Measurements from ENCODE around the gene ZNF57.
"Not testable (repeated sequence)": the region's sequence is repeated elsewhere in the genome, so short reads cannot be mapped to it uniquely, and the experiment has no call there.

Gene ZNF57

DNA sequence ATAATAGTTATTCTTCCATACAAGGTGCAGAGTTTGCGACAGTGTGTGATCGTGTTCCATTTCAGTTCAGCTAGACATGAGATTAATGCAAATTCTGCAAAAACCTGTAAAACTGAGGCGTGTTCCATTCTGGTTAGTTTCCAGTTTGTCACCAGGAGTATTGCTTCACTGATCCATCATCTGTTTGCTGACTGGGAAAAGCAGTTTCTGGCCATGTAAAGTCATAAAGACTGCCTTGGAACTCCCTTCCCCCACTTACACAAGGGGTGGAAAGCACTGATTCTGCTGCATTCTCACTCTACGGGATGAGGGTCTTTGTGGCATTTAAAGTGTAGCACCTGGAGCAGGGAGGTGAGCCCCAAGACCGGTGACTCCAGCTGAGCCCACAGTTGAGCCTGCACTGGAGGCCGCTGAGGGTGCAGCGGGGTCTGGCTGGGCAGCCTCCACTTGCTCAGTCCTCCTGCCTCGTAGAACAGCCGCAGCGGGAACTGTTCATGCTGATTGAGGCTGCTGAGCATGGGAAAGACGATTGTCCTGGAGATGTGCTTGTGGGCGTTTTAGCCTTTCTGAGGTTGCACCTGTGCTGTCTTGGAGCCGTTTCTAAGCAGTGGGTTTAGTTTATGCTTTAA lies 2.0 kb downstream of the ZNF57 start:
- no peak for DNase-seq

DNA sequence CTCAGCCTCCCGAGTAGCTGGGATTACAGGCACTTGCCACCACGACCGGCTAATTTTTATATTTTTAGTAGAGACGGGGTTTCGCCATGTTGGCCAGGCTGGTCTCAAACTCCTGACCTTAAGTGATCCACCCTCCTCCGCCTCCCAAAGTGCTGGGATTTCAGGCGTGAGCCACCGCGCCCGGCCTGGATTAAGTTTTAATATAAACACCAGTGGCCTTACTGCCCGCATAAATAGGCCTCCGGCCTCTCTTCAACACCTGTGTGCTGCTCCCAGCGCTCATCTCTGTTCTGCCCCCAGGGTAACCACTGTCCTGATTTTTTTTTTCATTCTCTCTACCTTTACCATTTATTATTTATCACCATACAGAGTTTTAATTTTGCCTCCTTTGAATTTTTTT lies 2.6 kb downstream of the ZNF57 start:
- DNase-seq: not testable (repeated sequence)

DNA sequence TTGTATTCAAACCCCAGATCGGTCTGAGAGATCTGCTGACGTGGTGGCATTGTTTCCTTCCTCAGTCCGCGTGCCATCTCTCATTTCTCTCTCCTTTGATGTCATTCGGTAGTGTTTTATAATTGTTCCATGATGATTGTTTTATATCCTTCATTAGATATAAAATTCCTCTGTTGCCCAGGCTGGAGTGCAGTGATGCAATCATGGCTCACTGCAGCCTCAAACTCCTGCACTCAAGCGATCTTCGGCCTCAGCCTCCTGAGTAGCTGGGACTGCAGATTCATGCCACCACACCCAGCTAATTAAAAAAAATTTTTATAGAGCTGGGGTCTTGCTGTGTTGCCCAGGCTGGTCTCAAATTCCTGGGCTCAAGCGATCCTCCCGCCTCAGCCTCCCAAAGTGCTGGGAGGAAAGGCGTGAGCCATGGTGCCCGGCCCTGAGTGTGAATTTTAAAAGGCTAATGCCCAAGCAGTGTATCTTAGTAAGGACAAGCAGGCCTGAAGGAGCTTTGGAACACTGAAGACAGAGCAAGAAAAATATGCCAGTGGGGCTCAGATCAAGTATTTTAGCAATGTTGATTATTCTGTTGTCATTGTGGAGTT lies 5.3 kb downstream of the ZNF57 start:
- no peak for DNase-seq

DNA sequence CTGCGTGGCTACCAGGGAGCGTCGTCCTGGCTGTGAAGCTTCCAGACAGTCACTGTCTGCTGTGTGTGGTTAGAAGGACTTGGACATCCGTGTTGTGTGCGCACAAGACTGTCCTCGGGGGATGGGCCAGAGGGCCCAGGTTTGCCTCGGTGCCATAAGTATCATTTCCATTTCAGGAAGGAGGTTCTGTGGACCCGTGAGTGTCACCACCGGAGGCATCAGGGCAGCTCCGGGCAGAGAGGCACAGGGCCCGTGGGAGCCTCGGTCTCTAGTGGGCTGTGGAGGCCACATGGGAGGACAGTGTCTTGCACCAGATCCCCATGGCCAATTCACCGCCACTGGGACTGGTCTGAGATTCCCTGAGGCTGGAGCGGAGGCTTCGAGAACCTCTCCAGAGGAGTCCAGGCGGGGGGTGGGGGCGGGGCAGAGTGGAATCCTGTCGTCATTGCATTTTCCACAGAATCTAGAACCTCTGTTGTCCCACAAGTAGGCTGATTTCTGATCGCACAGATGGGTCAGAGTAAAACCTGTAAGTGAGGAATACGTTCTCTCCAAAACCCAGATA lies 6.0 kb downstream of the ZNF57 start:
- no peak for DNase-seq

DNA sequence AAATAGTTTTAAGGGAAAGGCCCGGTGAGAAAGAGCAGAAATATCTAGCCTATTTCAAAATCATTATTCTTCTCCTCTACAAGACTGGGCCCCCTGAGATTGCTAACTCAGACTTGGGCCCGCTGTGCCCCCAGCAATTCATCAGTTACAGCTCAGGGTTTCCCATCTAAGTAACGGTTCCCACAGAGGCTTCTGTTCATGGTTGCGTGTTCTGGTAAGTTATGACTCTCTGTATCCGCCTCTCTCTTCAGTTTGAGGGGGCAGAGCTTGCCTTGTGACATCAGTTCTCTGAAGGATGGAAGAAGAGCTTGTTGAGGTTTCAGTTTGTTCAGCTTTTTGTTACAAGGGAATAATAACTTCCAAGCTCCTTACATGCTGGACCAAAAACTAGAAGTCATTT lies 11.6 kb downstream of the ZNF57 start:
- no peak for DNase-seq

DNA sequence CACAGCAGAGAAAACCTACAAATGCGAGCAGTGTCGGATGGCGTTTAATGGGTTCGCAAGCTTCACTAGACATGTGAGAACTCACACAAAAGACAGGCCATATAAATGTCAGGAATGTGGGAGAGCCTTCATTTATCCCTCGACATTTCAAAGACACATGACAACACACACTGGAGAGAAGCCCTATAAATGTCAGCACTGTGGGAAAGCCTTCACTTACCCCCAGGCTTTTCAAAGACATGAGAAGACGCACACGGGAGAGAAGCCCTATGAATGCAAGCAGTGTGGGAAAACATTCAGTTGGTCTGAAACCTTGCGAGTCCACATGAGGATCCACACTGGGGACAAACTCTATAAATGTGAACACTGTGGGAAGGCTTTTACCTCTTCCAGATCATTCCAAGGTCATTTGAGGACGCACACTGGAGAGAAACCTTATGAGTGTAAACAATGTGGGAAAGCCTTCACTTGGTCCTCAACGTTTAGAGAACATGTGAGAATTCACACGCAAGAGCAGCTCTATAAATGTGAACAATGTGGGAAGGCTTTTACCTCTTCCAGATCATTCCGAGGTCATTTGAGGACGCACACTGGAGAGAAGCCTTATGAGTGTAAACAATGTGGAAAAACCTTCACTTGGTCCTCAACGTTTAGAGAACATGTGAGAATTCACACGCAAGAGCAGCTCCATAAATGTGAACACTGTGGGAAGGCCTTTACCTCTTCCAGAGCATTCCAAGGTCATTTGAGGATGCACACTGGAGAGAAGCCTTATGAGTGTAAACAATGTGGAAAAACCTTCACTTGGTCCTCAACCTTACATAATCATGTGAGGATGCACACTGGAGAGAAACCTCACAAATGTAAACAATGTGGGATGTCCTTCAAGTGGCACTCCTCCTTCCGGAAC lies 16.8 kb downstream of the ZNF57 start:
- no peak for DNase-seq

DNA sequence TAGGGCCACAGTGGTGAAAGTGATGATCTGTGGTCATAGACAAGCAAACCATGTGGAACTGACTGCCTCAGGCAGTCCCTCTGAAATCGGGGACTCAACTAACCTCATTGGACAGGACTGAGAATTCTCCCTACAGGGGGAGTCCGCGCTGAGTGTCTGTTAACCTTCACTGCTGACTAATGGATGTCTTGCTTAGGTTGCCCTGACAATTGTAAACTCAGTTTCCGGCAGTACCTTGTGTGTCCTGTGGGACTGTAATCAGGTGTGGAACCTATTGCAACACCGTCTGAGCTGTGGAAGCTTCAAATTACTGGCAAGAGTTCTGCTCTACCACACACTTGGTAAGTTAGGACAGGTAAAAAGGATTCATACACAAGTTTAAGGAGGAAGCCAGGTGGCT lies 22.3 kb downstream of the ZNF57 start:
- no peak for DNase-seq

DNA sequence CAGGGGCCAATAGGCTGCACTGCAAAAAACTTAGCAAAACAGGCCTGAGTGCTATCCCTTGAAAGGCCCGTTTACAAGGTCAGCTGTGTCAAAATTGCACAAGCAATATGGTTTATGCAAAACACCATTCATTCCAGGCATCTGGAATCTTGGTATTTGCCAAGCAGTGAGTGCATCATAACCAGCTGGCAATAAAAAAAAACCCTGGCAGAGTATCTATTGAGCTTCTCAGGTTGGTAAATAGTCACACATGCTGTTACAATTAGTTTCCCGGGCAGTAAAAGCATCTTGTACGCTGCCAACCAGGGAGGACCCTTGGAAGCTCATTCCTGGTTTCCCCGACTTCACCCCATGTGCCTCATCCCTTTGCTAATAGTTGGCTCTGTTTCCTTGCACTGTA lies 22.8 kb downstream of the ZNF57 start:
- no peak for DNase-seq

DNA sequence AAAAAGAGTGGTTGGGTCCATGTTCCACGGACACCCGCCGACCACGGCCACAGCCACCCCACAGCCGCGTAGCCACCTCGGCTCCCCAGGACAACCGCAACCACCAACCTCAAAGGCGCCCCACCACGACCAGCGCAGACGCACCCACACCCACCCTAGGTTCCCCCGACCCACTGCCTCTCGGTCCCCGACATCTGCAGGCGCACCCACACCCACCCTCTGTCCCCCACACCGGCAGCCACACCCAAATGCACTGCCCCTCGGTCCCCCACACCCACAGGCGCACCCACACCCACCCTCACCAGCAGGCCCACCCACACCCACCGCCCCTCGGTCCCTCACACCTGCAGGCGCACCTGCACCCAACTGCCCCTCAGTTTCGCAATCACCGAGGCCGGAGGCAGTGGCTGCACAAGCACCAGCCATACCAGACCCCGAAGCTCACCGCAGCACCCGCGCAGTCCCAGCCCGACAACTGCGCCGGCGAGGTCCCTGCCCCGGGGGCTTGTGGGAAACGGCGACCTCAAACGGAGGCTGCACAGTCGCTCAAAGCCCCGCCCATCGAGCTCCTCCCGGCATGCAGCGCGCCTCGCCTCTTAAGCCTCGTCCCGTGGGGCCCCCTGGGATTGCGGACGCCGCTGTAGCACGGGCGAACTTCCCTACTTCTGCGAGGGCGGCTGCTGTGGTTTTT lies 25.8 kb downstream of the ZNF57 start:
- no peak for DNase-seq

DNA sequence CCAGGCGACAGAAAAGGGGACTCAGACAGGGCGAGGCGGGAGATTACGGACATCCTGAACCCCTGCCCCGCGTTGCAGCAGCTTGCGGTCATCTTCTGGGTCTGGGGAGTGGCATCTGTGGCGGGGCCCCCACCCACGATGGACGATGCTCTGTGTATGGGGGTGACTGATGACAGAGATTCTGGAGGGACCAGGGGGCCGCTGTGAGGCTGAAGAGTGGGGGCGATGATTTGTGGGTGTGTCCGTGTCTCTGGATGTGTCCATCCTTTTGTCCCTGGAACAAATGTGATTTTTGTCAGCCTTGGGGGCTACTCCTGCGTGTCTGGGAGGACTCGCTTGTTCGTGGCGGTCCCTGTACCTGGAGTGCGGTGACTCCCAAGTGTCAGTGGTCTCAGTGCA lies 26.3 kb downstream of the ZNF57 start:
- no peak for DNase-seq

DNA sequence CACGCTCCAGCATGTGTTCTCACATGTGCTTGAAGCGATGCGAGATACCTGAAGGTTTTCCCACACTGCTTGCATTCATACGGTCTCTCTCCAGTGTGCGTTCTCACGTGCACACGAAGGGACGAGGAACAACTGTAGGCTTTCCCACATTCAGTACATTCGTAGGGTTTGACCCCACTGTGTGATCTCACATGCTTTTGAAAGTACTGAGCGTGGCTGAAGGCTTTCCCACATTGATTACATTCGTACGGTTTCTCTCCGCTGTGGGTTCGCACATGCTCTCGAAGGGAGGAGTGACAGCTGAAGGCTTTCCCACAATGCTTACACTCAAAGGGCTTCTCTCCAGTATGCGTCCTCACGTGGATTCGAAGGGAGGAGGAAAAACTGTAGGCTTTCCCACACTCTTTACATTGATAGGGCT lies 32.8 kb downstream of the ZNF57 start:
- no peak for DNase-seq

DNA sequence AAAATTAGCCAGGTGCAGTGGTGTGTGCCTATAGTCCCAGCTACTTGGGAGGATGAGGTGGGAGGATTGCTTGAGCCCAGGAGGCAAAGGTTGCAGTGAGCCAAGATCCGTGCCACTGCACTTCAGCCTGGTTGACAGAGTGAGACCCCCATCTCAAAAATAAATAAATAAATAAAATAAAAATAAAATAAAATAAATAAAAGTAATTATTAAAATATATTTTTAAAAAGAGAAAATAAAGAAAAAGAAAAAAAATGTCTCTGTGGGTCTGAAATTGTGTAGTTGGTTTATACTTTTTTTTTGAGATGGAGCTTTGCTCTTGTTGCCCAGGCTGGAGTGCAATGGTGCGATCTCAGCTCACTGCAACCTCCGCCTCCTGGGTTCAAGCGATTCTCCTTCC lies 35.1 kb downstream of the ZNF57 start:
- not testable (repeated sequence) for DNase-seq

DNA sequence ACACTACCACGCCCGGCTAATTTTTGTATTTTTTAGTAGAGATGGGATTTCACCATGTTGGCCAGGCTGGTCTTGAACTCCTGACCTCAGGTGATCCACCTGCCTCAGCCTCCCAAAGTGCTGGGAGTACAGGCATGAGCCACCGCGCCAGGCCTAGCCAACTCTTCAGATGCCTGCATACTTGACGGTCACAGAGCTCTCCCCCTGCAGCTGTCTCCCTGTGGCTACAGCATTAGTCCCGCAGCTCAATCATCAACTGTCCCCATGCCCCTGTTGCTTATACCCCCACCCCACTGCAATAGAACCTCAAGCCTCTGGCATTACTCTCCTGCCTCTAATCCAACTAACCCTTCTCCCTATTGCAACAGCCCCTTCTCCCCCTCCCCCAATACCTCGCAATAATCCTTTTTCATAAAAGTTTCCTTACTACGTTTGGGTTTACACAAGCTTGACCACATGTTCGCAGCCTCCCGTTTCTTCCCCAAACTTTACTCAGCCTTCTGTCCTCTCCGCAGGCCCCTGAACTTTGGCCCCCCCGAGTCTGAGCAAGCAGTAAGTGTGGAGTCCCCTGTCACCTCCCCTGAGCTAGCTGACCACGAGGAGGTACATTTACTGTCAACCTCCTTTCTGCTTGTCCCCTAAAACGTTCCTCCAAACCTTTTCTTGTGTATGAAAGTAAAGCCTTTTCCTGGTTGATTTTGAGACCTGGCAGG lies 42.4 kb downstream of the ZNF57 start:
- DNase-seq: no peak

DNA sequence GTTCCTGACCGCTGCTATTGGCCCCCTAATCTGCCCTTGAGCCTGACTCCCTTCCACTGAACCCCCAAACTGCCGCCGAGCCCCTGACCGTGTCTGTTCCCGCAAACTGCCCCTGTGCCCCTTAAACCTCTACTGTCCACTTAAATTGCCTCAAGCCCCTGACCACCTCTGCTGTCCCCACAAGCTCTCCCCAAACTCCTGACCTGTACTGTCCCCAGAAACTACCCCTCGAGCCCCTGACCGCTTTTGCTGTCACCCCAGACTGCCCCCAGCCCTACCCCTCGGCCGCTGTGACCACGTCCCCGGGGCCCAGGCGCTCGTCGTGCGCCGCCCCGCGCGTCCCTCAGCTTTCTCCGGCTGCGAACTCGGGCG lies 43.7 kb downstream of the ZNF57 start:
- DNase-seq: no peak

DNA sequence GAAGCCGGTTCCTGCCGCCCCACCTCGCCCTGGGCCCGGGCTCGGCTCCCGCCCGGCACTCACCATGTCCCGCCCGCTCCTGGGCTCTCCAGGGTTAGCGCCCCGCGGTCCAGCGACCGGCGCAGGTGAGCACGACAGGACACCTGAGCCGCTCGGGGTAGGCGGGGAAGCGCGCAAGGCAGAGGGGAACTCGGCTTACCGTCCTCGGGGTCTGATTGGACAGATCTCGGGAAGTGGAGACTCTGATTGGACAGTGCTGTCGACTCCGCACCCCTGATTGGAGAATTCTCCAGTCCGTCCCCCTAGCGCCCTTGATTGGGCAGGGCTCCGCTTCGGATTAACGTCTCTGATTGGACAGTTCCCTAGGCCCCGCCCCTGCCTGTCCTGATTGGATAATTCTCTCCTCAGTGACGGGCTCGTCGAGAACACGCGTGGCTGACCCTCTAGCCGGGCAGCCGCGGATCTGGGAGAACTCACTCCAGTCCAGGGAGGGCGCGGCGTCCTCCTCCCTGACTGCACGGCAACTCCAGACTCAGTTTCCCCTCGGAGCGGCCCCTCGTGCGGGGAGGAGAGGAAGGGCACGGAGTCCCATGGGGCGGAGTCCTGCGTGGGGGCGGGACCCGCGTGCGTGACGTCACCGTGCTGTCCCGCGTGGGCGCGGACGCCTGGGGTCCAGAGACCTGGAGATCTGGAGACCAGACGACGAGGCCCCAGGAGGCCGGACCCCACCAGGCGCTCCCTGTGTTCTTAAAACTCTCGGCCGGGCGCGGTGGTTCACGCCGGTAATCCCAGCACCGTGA lies 44.2 kb downstream of the ZNF57 start, which contains the start of gene ZNF77:
TSS of gene ZNF77 (minus strand) at position 197 of the 800 bp plus-strand sequence. CDS start at position 66, 131 bp downstream.
- peak; percentile 98 for DNase-seq

DNA sequence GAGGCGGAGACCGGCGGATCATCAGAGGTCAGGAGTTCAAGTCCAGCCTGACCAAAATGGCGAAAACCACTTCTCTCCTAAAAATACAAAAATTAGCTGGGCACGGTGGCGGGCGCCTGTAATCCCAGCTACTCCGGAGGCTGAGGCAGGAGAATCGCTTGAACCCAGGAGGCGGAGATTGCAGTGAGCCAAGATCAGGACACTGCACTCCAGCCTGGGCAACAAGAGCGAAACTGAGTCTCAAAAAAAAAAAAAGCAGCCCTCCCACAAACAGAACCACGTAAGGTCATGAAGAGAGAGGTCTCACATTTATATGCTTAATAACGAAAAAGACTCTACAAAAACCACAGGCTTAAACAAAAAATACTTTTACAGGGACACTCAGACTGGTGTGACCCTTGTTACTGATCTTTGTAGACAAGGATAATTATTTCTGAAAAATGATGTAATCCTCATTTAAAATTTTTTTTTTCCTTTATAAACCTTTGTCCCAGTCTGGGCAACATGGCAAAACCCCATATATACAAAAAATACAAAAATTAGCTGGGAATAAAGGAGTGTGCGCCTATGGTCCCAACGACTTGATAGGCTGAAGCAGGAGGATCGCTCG lies 45.0 kb downstream of the ZNF57 start:
- no peak for DNase-seq

DNA sequence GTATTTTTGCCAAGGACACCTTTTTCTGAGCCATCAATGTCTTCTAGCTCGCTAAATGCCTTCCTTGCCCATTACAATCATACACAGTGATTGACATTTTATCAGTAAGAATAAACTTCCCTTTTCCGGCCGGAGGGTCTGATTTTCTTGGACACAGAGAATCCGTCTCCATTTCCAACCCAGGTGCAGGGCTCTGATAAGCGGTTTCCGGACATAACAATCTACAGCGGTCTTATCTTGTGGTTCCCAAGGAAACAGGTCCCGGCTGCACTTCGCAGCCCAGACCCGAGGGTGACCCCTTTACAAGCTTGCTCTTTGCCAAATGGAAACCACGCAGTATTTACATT lies 49.2 kb downstream of the ZNF57 start:
- DNase-seq: peak; percentile 2

DNA sequence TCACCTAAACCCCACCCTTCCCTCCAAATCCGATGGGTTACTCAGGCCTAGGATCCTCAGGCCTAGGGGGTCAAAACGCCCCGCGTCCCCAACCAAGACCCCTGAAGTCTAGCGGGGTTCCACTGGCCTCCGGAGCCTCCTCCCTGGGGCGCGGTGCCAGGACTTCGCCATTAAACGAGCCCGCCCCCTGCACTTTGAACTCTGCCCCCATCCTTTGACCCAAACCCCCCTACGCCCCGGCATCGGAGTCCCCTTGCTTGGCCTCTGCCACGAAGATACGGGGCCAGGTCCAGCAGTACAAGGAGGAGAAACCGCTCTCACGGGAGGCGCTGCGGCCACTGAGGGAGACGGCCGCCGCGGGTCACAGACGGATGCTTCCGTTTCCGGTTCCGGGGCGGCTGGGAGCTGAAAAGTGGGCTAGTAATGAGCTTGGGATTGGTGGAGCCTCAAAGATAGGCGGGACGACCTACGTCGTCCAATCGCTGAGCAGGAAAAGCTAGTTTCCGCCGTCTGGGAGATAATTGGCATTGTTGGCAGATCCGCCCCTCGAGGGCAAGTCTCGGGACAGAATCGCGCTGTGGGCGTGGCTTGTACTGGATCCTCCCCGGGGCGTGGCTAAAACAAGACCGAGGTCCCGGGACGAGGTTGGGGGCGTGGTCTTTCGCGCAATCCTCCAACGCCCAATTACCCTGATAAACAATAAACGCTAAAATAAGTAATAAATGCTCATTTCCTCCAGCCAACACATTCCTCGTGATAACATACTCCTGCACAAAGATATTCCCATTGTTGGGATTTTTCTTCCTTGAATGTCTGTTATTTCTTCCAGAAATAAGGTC lies 49.8 kb downstream of the ZNF57 start:
- DNase-seq: peak; percentile 100

DNA sequence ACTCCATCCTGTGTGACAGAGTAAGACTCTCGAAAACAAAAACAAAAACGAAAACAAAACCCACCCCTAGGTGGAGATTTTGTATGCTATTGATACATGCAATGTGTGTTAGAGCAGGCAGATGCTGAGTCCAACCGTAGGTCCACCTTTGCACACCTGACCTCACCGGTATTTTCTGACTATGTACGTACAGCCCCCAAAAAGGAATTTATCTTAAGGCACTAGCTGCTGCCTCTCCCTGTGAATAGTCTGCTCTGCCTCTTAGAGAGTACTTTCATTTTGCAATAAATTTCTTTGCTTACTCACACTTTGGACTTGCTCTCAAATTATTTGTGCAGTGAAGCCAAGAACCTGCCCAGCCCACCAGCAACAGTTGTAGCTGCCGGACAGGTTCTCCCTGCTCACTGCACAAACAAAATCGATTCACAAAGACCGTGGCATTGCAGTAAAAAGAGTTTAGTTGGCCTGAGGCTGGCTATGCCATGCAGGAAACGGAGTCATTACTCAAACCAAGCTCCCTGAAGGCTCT lies 52.3 kb downstream of the ZNF57 start:
- no peak for DNase-seq

DNA sequence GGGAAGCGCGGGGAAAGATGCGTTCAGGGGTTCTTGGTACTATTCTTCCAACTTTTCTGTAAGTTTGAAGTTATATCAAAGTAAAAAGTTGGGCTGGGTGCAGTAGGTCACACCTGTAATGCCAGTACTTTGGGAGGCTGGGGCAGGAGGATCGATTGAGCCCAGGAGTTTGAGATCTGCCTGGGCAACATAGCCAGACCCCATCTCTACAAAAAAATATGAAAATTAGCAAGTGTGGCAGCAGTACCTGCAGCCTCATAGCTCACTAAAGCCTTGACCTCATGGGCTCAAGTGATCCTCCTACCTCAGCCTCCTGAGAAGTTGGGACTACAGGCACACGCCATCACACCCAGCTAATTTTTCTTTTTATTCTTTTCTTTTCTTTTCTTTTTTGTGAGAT lies 56.4 kb downstream of the ZNF57 start:
- DNase-seq: no peak

Data from CD4-positive, alpha-beta T cell treated with Interferon gamma for 1 hour (primary cell).